GM18519 (cell line): ENCODE results near the gene SF1.

ENCODE experiments used
- ATAC-seq: cut with Tn5 transposase; IDR thresholded peaks from one replicate; pipeline ENCODE4 v1.9.1; 2021; ENCODE audit warnings: mild to moderate bottlenecking, moderate library complexity; ENCODE audit not compliant: unreplicated experiment, low FRiP score

The SF1 gene

GRCh38 chr11:64801561-64802369 lies 23.4 kb upstream of the SF1 start:
- no peak for ATAC-seq

- no peak for ATAC-seq
These were observed 22.8 kb upstream of the SF1 start for GRCh38 chr11:64801158-64801464.

DNA sequence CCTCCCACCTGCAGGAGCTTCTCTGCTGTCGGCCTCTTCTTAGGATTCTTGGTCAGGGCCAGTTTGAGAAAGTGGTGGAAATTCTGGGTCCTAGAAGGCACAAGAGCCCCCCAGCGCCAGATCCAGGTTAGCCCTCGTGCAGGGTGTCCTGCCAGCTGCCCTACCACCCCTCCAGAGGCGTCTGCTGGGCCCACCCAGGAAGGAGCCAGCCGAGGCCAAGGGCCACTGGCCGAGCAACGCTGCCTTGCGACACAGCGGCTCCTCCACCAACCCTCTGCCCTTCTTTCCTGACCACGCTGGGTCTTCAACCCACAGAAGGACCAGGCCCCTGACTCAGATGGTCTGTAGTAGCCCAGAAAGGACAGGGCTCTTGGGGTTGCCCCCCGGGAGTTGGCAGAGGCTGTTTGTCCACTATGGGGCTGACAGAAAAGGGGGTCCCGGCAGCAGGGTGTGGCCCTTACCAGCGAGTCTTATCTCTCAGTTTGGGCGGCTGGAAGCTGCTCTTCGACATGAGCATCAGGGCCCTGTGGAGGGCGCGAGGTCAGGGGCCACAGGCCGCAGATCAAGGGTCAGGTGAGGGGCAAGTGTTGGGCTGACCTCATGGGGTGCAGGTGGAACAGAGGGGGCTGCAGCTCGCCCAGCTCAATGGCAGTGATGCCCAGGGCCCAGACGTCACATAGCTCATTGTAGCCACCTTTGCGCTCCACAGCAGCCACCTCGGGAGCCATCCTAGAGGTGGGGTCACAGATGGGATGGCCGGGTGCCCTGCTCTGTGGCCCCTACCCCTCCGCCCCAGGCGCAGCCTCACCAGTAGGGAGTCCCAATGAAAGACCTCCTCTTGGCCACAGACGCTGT lies 22.2 kb upstream of the SF1 start:
- no peak for ATAC-seq

DNA sequence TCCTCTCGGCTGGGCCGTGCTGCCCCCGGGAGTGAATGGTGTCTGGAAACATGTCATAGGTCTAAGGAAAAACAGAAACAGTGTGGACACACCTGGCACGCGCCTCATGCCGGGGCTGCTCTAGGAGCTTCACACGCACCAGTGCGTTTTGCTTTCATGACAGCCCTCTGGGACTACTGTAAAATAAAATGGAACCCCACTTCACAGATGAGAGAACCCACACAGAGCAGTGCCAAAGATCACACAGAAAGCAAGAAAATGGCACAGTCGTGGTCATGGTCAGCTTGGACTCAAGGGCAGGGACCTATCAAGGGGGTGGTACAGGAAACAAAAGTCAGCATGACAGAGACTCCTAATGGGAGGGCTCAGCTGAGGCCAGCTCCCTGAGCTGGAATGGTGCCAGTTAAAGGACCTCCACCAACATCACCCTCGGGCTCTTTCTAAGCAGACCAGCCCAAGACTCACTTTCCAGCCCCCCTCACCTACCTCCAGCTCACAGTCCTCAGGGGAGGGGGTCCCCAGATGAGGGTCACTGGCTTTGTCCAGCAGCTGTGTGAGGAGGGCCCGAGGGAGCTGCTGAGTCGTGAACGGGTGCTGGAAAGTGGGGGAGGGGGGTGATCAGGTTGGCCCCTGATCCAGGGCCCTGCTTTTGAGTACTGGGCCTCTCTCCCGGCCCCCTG lies 21.4 kb upstream of the SF1 start:
- no peak for ATAC-seq

GRCh38 chr11:64799256-64799622 lies 20.9 kb upstream of the SF1 start:
- no peak for ATAC-seq

- ATAC-seq, result no peak
These were observed 18.6 kb upstream of the SF1 start for GRCh38 chr11:64796757-64797541.

GRCh38 chr11:64796047-64796756 lies 17.9 kb upstream of the SF1 start:
- ATAC-seq, result no peak

DNA sequence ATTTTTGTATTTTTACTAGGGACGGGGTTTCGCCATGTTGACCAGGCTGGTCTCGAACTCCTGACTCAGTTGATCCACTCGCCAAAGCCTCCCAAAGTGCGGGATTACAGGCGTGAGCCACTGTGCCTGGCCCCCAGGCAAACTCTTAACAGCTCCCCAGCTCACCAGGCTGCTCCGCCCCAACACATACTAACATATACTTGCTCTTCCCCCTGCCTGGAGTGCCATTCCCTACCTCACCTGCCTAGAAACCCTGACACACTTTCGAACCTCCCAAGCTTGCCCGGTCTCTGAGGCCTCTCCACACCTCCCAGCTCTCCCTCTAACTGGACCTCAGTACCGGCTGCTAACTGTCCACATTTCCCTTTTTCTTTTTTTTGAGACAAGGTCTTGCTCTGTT lies 16.2 kb upstream of the SF1 start:
- no peak for ATAC-seq

- no peak for ATAC-seq
These were observed 15.2 kb upstream of the SF1 start for GRCh38 chr11:64793271-64794160.

- no peak for ATAC-seq
These were observed 14.1 kb upstream of the SF1 start for GRCh38 chr11:64792482-64792881.

DNA sequence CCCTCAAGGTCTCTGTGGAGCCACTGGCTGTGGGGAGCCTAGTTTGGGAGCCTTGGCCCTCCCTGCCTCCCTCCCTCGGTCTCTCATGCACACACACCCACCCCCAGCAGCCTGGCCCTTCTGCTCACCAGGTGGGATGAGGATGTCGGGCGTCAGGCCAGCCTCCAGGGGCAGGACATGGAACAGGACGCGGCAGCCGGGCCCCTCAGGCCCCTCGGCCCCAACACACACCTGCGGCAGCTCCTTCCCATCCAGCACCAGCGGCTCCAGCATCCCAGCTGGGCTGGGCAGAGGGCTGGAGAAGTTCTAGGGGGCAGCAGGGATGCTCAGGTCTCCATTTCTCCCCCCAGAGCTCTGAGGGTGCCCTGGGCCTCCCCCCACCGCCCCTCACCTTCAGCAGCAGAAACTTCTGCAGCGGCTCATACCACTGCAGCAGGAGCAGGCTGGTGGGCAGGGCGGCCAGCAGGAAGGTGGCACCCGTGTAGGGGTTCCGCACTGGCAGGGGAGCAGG lies 13.5 kb upstream of the SF1 start:
- ATAC-seq, result no peak

DNA sequence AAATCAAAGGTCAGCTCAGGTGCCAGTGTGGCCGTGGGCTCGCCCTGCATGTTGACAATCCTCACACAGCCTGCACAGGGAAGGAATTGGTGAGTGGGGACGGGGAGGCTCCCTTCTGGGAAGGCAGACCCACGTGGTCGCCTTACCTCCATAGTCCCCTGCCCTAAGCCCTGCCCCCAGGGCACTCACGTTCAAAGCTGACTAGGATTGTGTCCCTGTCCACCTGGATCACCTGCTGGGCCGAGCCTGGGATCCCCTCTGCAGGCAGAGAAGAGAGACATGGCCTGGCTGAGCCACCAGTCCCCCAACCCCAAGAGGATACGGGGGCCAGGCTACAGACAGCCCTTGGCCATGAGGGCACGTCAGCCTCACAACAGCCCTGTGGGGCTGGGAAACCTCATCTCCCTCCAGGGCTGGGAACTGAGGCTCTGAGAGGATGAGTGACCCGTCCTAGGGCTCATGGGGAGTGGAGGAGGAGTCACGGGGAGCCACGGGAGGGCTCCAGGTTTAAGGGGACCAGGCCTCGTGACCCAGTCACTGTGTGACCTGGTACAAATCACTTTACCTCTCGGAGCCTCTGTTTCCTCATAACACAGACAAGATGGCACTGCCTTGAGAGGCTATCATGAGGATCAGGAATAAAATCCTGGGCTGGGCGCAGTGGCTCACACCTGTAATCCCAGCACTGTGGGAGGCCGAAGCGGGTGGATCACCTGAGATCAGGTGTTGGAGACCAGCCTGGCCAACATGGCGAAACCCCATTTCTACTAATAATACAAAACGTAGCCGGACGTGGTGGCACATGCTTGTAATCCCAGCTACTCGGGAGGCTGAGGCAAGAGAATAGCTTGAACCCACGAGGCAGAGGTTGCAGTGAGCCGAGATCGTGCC lies 12.1 kb upstream of the SF1 start:
- ATAC-seq, result no peak

GRCh38 chr11:64789331-64790204 lies 11.2 kb upstream of the SF1 start:
- ATAC-seq, result no peak

DNA sequence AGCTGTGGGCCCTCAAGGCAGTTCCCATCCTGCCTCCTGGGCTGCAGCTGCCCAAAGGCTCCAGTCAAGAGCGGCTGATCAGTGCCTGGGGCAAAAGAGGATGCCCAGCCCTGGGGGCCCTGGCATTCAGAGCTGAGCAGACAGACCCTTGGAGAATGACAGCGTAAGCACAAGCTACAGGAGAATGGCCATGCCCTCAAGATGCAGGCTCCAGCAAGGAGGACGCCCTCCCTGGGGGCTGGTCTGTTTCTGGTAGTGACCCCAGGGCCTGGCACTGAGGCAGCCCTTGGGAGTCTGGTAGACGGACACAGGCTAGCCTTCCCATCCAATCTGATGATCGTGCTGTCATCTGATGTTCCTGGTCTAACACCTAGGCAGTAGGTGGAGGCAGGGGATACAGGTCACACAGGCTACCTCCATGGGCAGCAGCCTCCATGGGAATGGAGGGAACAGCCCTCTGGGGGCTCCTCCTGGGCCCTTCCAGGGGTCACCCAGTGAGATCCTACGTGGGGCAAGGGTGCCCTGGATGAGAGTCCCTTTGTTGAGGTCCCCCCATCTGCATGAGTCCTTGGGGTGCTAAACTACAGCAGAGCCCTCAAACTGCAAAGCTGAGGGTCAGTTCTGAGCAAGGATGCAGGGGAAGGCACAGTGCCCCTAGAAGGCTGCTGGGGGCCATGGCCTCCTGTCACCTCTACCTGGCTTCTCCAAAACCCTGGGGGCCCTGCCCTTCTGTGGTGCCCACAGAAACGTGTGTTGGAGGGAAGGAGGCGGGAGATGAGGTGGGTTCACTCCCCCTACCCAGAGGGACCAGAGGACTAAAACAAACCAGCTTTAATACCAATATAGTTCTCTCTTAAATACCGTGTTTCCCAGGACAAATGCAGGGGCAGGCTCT lies 10.2 kb upstream of the SF1 start:
- no peak for ATAC-seq

DNA sequence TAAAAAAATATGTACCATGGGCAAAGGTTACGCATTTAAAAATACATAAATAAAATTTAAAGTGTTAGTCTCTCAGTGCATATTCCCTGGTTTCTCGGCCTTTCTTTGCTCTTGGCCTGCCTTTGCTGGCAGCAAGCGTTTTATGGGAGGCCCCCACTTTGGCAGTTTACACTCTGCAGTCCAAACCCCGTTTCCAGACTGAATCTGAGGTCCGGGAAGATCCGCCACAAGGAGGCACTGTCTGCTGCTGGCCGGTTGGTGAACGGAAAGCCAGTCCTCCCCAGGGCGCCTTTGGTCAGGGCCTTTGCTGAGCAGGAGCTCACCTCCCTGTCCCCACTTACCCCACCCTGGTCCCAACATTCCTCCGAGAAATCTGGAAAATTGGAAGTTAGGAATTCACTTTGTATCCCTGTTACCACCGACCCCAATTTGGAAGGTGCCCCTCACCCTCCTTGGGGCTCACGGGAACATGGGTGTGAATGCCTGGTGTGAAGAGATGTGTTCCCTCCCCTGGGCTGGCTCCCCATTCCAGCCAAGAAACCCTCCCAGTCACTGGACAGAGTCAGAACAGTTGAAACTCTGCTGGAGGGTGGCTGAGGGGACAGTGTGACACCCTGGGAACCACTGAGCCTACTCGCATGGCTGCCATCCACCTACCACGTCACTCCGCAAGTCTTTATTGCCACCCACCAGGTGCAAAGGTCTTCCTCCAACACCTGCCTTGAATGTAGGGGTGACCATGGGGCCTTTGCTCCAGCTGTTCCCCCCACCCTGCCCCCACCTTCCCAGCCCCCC lies 9.4 kb upstream of the SF1 start:
- no peak for ATAC-seq
